Measurements from ENCODE around the gene NELFA.

Gene NELFA

GRCh38 chr4:1961563-1961962 lies 47.2 kb downstream of the NELFA start:
- no peak for DNase-seq

DNA sequence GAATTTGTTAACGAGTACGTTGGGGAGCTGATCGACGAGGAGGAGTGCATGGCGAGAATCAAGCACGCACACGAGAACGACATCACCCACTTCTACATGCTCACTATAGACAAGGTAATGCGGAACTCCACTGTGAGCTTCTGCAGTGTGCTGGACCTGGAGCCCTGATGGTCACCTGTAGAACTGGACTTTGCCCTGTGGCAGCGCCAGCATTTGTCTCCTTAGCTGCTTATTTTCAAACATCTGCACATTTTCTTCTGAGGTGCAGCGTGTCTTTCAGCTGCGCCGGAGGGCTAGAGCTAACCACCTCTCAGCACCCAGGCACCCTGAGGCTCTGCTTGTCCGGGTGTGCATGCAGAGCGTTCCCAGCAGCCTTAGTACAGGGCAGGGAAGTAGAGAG lies 47.7 kb downstream of the NELFA start:
- DNase-seq = no peak

DNA sequence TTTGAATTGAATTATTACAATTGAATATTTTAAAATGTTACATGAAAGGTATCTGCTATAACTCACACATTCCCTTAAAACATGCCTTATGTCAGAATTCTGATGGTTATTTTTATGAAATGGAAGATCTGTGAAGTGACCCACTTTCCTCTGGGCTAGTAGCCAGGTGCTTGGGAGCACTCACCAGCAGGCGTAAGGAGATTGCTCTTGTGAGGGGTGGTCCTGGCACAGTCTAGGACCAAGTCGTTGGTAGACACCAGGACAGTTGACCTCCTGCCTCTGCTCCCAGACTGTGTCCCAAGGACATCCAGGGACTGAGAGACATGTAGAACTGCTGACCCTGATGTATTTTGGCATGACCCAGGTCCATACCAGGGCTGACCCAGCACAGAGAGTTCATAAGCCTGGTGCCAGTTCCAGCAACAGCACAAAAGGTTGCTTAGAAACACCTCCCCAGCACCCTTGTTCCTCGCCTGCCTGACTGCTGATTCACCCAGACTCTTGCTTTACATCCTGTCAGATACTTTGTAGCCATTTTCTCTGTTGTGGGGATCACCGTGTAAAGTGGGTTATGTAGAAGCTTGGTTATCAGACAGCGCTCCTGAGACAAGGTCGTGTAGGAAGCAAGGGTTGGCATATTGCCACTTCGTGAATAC lies 48.5 kb downstream of the NELFA start:
- DNase-seq = no peak

- DNase-seq = no peak
These were observed 49.7 kb downstream of the NELFA start for GRCh38 chr4:1959104-1959384.

DNA sequence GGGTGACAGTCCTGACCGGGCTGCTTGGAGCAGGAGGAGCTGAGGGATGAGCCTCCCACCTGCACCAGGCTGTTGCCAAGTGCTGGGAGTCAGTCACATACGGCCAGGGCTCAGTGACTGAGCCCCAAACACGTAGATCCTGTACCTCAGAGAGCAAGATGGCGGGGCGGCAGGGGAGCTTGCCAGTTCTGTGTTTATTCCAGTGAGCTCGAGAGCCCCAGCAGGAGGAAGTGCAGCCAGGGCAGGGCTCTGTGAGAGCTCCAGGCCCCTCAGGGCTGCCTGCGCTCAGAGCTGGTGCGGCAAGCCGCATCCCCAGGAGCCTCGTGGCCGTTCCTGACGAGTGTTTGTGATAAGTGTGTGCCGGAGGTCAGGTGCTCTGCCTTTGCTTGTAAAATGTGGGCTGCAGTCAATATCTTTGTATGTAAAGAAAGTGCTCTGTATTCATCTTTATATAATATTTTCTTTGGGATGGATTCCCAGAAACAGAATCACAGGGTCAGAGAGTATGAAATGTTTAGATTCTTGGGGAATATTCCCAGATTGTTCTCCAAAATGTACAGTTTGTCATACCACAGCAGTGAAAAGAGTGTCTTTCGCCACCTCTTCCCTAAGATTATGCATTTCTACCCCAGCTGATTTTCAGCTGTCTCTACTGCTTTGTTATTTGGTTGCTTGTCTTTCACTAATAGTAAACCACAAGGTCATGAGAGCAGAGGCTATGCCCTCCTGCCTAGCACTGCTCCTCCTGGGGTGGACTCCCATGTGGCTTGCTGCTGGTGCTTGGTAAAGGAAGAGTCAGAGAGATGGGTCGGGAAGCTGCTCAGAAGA lies 50.3 kb downstream of the NELFA start:
- DNase-seq = no peak

- no peak for DNase-seq
These were observed 52.1 kb downstream of the NELFA start for GRCh38 chr4:1956631-1957030.

- no peak for DNase-seq
These were observed 55.4 kb downstream of the NELFA start for GRCh38 chr4:1953335-1953734.

GRCh38 chr4:1952719-1953118 lies 56.1 kb downstream of the NELFA start:
- no peak for DNase-seq

DNA sequence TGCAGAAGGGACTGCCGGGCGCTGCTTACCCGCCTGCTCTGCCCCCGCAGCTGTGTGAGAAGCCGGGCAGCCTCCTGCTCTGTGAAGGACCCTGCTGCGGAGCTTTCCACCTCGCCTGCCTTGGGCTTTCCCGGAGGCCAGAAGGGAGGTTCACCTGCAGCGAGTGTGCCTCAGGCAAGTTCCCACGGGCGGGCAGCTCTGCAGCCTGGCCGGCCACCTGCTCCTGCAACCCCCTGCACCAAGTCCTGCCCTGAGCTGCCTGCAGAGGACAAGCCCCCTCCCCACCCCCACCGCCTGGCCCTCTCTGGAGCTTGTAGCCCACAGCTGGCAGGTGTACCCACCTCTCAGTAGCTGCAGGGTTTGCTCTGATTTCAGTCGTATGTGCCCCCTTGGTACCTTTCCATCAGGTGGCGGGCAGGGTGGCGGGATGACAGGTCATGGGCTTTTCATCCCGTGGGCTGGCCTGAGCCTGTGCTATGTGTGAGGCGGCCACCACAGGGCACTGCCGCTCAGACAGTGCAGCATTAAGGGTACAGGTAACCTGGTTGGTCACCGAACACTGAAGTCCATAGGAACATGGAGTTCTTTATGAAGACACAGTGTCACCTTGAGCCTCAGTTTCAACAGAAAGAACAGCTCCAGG lies 56.6 kb downstream of the NELFA start:
- DNase-seq = no peak

DNA sequence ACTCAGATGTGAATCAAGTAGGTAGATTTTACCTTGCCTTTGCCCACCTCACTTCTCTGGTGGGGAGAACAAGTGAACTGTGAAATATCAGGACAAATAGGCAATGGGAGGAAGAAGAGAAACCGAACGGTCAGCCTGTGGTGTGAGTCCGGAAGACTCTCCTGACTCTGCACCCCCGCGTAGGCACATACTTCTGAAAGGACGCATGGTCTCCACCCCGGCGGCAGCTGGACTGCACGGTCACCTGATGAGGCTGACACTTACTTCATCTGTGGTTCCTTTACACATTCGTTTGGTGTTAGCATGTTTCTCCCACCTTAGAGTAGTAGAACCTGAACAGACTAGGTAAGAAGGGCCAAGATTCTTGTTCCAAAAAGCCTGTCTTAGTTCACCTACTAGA lies 58.4 kb downstream of the NELFA start:
- no peak for DNase-seq

DNA sequence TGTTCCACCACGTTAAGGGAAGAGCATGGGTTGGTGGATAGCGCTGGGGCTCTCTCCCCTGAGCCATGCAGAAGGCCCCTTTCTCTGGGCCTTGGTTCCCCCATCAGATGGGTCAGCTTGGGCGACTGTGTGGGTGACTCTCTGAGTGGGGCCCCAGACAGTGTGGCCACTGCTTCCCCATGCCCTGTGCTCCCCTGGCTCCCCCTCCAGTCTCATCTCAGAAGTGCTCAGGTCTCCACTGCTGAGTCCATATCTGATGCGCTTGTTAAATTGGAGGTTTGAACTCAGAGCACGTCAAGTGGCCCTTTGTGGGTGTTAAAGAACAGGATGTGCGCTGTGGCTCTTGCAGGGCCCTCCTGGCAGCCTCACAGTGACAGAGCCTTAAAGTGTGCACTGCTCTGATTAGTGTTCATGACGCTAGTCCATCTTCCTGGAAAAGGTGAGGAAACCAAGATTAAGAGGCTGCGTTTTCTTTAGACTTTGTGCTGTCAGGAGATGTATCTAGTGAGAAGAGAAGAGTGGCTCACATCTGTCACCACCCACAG lies 59.8 kb downstream of the NELFA start:
- DNase-seq = no peak

- no peak for DNase-seq
These were observed 60.5 kb downstream of the NELFA start for GRCh38 chr4:1948232-1948631.

DNA sequence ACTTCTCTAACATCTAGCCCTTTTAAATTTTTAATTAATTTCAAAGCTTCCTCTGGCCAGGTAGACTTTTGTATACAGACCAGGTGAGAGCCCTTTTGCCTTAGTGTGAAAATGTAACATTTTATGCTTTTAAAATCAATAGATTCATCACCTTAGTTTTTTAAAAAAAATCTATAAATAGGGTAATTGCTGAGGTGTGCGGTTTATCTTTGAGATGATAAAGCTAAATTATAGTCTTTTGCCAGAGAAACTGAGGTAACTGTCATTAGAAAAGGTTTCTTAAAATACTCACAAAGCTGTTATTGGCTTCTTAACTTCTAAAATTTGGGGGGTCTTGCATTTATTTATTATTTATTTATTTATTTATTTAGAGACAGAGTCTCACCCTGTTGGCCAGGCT lies 62.9 kb downstream of the NELFA start:
- DNase-seq = no peak

GRCh38 chr4:1945124-1945895 lies 63.5 kb downstream of the NELFA start:
- no peak for DNase-seq

GRCh38 chr4:1943928-1944327 lies 64.8 kb downstream of the NELFA start:
- no peak for DNase-seq

GRCh38 chr4:1940566-1940965 lies 68.2 kb downstream of the NELFA start:
- DNase-seq = no peak

- peak; percentile 86 for DNase-seq
These were observed 68.9 kb downstream of the NELFA start for GRCh38 chr4:1939664-1940509.

DNA sequence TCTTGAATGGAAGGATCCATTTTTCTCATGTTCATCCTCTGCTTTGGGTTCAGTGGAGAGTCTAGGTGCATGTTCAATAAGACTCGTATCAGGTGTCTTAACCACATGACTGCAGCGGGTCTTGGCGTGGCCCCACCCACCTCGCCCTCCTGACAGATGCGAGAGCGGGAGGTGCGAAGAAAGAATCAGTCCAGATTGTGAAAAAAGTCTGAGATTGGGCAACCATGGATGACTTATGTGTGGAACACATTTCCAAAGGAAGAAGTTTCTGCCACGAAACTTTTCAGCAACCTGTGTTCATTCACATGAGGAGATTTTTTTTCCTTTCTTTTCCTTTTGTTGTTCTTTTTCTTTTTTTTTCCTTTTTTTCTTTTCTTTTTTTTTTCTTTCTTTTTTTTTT lies 70.7 kb downstream of the NELFA start:
- DNase-seq = no peak

GRCh38 chr4:1937550-1937949 lies 71.2 kb downstream of the NELFA start:
- no peak for DNase-seq

DNA sequence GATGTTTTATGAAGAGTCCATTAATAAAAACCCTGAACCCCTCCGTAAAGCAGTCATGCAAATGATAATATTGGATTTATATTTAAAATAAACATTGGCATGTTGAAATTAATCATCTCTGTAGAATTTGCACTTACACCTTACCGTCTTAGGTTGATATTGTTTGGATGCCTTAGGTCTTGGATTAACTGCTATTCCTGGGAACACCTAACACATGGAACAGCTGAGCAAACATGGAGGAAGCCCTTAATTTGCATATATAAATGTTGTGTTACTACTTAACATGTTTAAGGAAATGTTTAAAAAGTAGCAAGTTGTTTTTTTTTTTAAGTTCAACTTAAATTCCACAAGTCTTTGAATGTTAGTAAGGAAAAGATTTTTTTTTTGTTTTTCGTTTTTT lies 75.1 kb downstream of the NELFA start:
- no peak for DNase-seq

- DNase-seq = no peak
These were observed 76.0 kb downstream of the NELFA start for GRCh38 chr4:1932736-1933135.
